ENCODE measurements around the gene PAPOLB.

The PAPOLB gene

GRCh38 chr7:4849390-4849789 lies 12.4 kb downstream of the PAPOLB start:
- FAIRE-seq (no peak), DNase-seq (ENCODE audit: insufficient read length, low spot score) (no peak)
- TF ChIP-seq POU2F2 (IDR thresholded peaks at IDR 0.05; ENCODE audit: low read depth, low read length) (no peak), SPI1 (IDR thresholded peaks at IDR 0.05; ENCODE audit: low read depth, low read length) (no peak), POLR2AphosphoS5 (IDR thresholded peaks at IDR 0.05; ENCODE audit: low read depth, low read length) (no peak), PAX5 (IDR thresholded peaks at IDR 0.05; ENCODE audit: insufficient read depth, low read length, severe bottlenecking) (no peak), POLR2A (IDR thresholded peaks at IDR 0.05; ENCODE audit: low read depth, low read length) (no peak), TAF1 (IDR thresholded peaks at IDR 0.05; ENCODE audit: low read depth, low read length) (no peak)

- no peak for TF ChIP-seq SPI1 (IDR thresholded peaks at IDR 0.05; ENCODE audit: low read depth, low read length)
- no peak for TF ChIP-seq TAF1 (IDR thresholded peaks at IDR 0.05; ENCODE audit: low read depth, low read length)
- TF ChIP-seq POU2F2 (IDR thresholded peaks at IDR 0.05; ENCODE audit: low read depth, low read length): no peak
- TF ChIP-seq POLR2A (IDR thresholded peaks at IDR 0.05; ENCODE audit: low read depth, low read length): no peak
- TF ChIP-seq PAX5 (IDR thresholded peaks at IDR 0.05; ENCODE audit: insufficient read depth, low read length, severe bottlenecking): no peak
- no peak for TF ChIP-seq POLR2AphosphoS5 (IDR thresholded peaks at IDR 0.05; ENCODE audit: low read depth, low read length)
- FAIRE-seq (no peak), DNase-seq (ENCODE audit: insufficient read length, low spot score) (no peak)
Observed at GRCh38 chr7:4845740-4846142, 16.1 kb downstream of the PAPOLB start.

- FAIRE-seq (no peak), DNase-seq (ENCODE audit: insufficient read length, low spot score) (no peak)
- TF ChIP-seq POU2F2 (IDR thresholded peaks at IDR 0.05; ENCODE audit: low read depth, low read length) (no peak), PAX5 (IDR thresholded peaks at IDR 0.05; ENCODE audit: insufficient read depth, low read length, severe bottlenecking) (no peak), TAF1 (IDR thresholded peaks at IDR 0.05; ENCODE audit: low read depth, low read length) (no peak), SPI1 (IDR thresholded peaks at IDR 0.05; ENCODE audit: low read depth, low read length) (no peak), POLR2AphosphoS5 (IDR thresholded peaks at IDR 0.05; ENCODE audit: low read depth, low read length) (no peak), POLR2A (IDR thresholded peaks at IDR 0.05; ENCODE audit: low read depth, low read length) (no peak)
Observed at GRCh38 chr7:4842319-4843064, 19.3 kb downstream of the PAPOLB start.

GRCh38 chr7:4841836-4842235 lies 20.0 kb downstream of the PAPOLB start:
- DNase-seq (ENCODE audit: insufficient read length, low spot score) (no peak), FAIRE-seq (no peak)
- TF ChIP-seq POLR2A (IDR thresholded peaks at IDR 0.05; ENCODE audit: low read depth, low read length): no peak
- no peak for TF ChIP-seq SPI1 (IDR thresholded peaks at IDR 0.05; ENCODE audit: low read depth, low read length)
- no peak for TF ChIP-seq TAF1 (IDR thresholded peaks at IDR 0.05; ENCODE audit: low read depth, low read length)
- TF ChIP-seq PAX5 (IDR thresholded peaks at IDR 0.05; ENCODE audit: insufficient read depth, low read length, severe bottlenecking): no peak
- no peak for TF ChIP-seq POU2F2 (IDR thresholded peaks at IDR 0.05; ENCODE audit: low read depth, low read length)
- TF ChIP-seq POLR2AphosphoS5 (IDR thresholded peaks at IDR 0.05; ENCODE audit: low read depth, low read length): no peak

- no peak for DNase-seq (ENCODE audit: insufficient read length, low spot score)
- FAIRE-seq: no peak
- no peak for TF ChIP-seq TAF1 (IDR thresholded peaks at IDR 0.05; ENCODE audit: low read depth, low read length)
- no peak for TF ChIP-seq POLR2AphosphoS5 (IDR thresholded peaks at IDR 0.05; ENCODE audit: low read depth, low read length)
- no peak for TF ChIP-seq POU2F2 (IDR thresholded peaks at IDR 0.05; ENCODE audit: low read depth, low read length)
Observed at GRCh38 chr7:4841007-4841784, 20.6 kb downstream of the PAPOLB start.

- no peak for DNase-seq (ENCODE audit: insufficient read length, low spot score)
- FAIRE-seq: no peak
- no peak for TF ChIP-seq PAX5 (IDR thresholded peaks at IDR 0.05; ENCODE audit: insufficient read depth, low read length, severe bottlenecking)
- TF ChIP-seq POLR2A (IDR thresholded peaks at IDR 0.05; ENCODE audit: low read depth, low read length): no peak
- TF ChIP-seq TAF1 (IDR thresholded peaks at IDR 0.05; ENCODE audit: low read depth, low read length): no peak
- no peak for TF ChIP-seq SPI1 (IDR thresholded peaks at IDR 0.05; ENCODE audit: low read depth, low read length)
- no peak for TF ChIP-seq POLR2AphosphoS5 (IDR thresholded peaks at IDR 0.05; ENCODE audit: low read depth, low read length)
- no peak for TF ChIP-seq POU2F2 (IDR thresholded peaks at IDR 0.05; ENCODE audit: low read depth, low read length)
Observed at GRCh38 chr7:4840079-4840501, 21.7 kb downstream of the PAPOLB start.

GRCh38 chr7:4838626-4839334 lies 23.1 kb downstream of the PAPOLB start:
- FAIRE-seq (no peak), DNase-seq (ENCODE audit: insufficient read length, low spot score) (no peak)
- TF ChIP-seq SPI1 (IDR thresholded peaks at IDR 0.05; ENCODE audit: low read depth, low read length): no peak
- TF ChIP-seq POLR2AphosphoS5 (IDR thresholded peaks at IDR 0.05; ENCODE audit: low read depth, low read length): no peak
- TF ChIP-seq POLR2A (IDR thresholded peaks at IDR 0.05; ENCODE audit: low read depth, low read length): no peak
- no peak for TF ChIP-seq PAX5 (IDR thresholded peaks at IDR 0.05; ENCODE audit: insufficient read depth, low read length, severe bottlenecking)
- no peak for TF ChIP-seq POU2F2 (IDR thresholded peaks at IDR 0.05; ENCODE audit: low read depth, low read length)
- no peak for TF ChIP-seq TAF1 (IDR thresholded peaks at IDR 0.05; ENCODE audit: low read depth, low read length)

- TF ChIP-seq POLR2AphosphoS5 (IDR thresholded peaks at IDR 0.05; ENCODE audit: low read depth, low read length) (no peak), SPI1 (IDR thresholded peaks at IDR 0.05; ENCODE audit: low read depth, low read length) (no peak), TAF1 (IDR thresholded peaks at IDR 0.05; ENCODE audit: low read depth, low read length) (no peak), POLR2A (IDR thresholded peaks at IDR 0.05; ENCODE audit: low read depth, low read length) (no peak), PAX5 (IDR thresholded peaks at IDR 0.05; ENCODE audit: insufficient read depth, low read length, severe bottlenecking) (no peak), POU2F2 (IDR thresholded peaks at IDR 0.05; ENCODE audit: low read depth, low read length) (no peak)
- no peak for FAIRE-seq
- no peak for DNase-seq (ENCODE audit: insufficient read length, low spot score)
Observed at GRCh38 chr7:4837803-4838625, 23.8 kb downstream of the PAPOLB start.
